Neural crest cell (in vitro differentiated cells): Measurements from ENCODE around the gene SELENOM. TPM values are rescaled to one million over a fixed set of nuclear protein-coding genes. Genes with fewer than 3 reads are reported as not detected.

Source experiments
- DNase-seq: peaks from one replicate; pipeline ENCODE4 v3.0.0; 2021; ENCODE audit warnings: low read depth, mixed read lengths, low spot score
- H3K27ac Mint-ChIP-seq: one replicate; pipeline ENCODE4 v1.8.0; 2021; ENCODE audit warnings: mild to moderate bottlenecking, mixed read lengths; ENCODE audit not compliant: unreplicated experiment
- H3K27me3 Mint-ChIP-seq: 2 replicates; pipeline ENCODE4 v1.8.0; 2021; ENCODE audit warnings: low read depth, mild to moderate bottlenecking, mixed read lengths
- H3K36me3 Mint-ChIP-seq: 2 replicates; pipeline ENCODE4 v1.8.0; 2021; ENCODE audit warnings: low read depth, mild to moderate bottlenecking, mixed read lengths
- H3K4me1 Mint-ChIP-seq: 2 replicates; pipeline ENCODE4 v1.8.0; 2021; ENCODE audit warnings: mixed read lengths
- H3K4me3 Mint-ChIP-seq: one replicate; pipeline ENCODE4 v1.8.0; 2021; ENCODE audit warnings: mild to moderate bottlenecking, mixed read lengths
- H3K9me3 Mint-ChIP-seq: 2 replicates; pipeline ENCODE4 v1.8.0; 2021; ENCODE audit warnings: mixed read lengths
- CTCF ChIP-seq: fragments of 200-600 bp; sonication (generic); conservative IDR thresholded peaks from 2 replicates; pipeline ENCODE4 v1.5.0; 2021; ENCODE audit warnings: antibody characterized with exemption, mild to moderate bottlenecking
- total RNA-seq: library from RNA; stranded (reverse); gene quantifications from 2 replicates; pipeline ENCODE4 v1.2.1, GENCODE V29; 2021

SELENOM gene
- total RNA-seq, 1 donor from 2014 or later, result 10.1 TPM

GRCh38 chr22:31123292-31123602 lies 15.9 kb upstream of the SELENOM start:
- H3K9me3 Mint-ChIP-seq, result no peaks in the 10 kb centered on the region
- DNase-seq, result no peak
- TF ChIP-seq CTCF, result no peak
- H3K27me3 Mint-ChIP-seq, result no peaks in the 10 kb centered on the region
- H3K27ac Mint-ChIP-seq, result no peak overlapping the region
- H3K4me1 Mint-ChIP-seq, result peaks cover 11% of the 10 kb centered on the region
- no peaks in the 10 kb centered on the region for H3K36me3 Mint-ChIP-seq
- H3K4me3 Mint-ChIP-seq, result peak overlapping the region; percentile 57

GRCh38 chr22:31122532-31123291 lies 15.3 kb upstream of the SELENOM start, which contains the start of gene INPP5J:
Gene INPP5J (plus strand): TSS chr22:31122966. CDS start chr22:31123015, 49 bp downstream.
- H3K36me3 Mint-ChIP-seq, result no peaks in the 10 kb centered on the region

GRCh38 chr22:31122196-31122531 lies 14.8 kb upstream of the SELENOM start:
- H3K4me1 Mint-ChIP-seq, result peaks cover 11% of the 10 kb centered on the region
- peak overlapping the region; percentile 60 for H3K27ac Mint-ChIP-seq
- H3K36me3 Mint-ChIP-seq, result no peaks in the 10 kb centered on the region
- no peak overlapping the region for H3K4me3 Mint-ChIP-seq
- no peaks in the 10 kb centered on the region for H3K9me3 Mint-ChIP-seq
- H3K27me3 Mint-ChIP-seq, result no peaks in the 10 kb centered on the region
- TF ChIP-seq CTCF, result no peak
- DNase-seq, result no peak

More at GRCh38 chr22:31122532-31123291, 15.3 kb upstream of the SELENOM start, which contains the start of gene INPP5J:
- peak; percentile 41 for DNase-seq
- no peaks in the 10 kb centered on the region for H3K27me3 Mint-ChIP-seq
- H3K9me3 Mint-ChIP-seq, result no peaks in the 10 kb centered on the region
- peaks cover 11% of the 10 kb centered on the region for H3K4me1 Mint-ChIP-seq
- peak within 1 kb of the TSS; percentile 57 for H3K4me3 Mint-ChIP-seq
- no peak for TF ChIP-seq CTCF
- H3K27ac Mint-ChIP-seq, result peak within 1 kb of the TSS; percentile 60

GRCh38 chr22:31121403-31121802 lies 14.0 kb upstream of the SELENOM start:
- no peak for TF ChIP-seq CTCF
- Mint-ChIP-seq H3K27ac (no peak overlapping the region), H3K4me3 (no peak overlapping the region), H3K9me3 (no peaks in the 10 kb centered on the region), H3K4me1 (peaks cover 11% of the 10 kb centered on the region), H3K27me3 (no peaks in the 10 kb centered on the region), H3K36me3 (no peaks in the 10 kb centered on the region)
- DNase-seq, result no peak

GRCh38 chr22:31120642-31121041 lies 13.3 kb upstream of the SELENOM start:
- DNase-seq, result no peak
- Mint-ChIP-seq H3K4me3 (no peak overlapping the region), H3K9me3 (no peaks in the 10 kb centered on the region), H3K36me3 (no peaks in the 10 kb centered on the region), H3K27me3 (no peaks in the 10 kb centered on the region), H3K27ac (no peak overlapping the region), H3K4me1 (peaks cover 11% of the 10 kb centered on the region)
- no peak for TF ChIP-seq CTCF
